A549 (cell line): ENCODE data around the gene RUVBL1. TPM values are rescaled to one million over a fixed set of nuclear protein-coding genes. Genes with fewer than 3 reads are reported as not detected.
A peak's percentile ranks its signal among the peaks of the same experiment; 100 is the strongest.

Experiments used
- ATAC-seq, 2 experiments: fragments of 200-7000 bp in 1 of 2; fragments of >200 bp in 1 of 2; cut with Nextera tagmentation in 1 of 2; cut with Tn5 transposase in 1 of 2; 3 replicates each; pipeline versions ENCODE4 v1.8.0 to v1.9.1; 2018 to 2020; ENCODE audit warnings: mild to moderate bottlenecking in 1 of 2, moderate library complexity in 1 of 2
- CTCF ChIA-PET: fragments of 300-600 bp; sonication (Branson Sonifier 250); formaldehyde crosslinking; extraction: SDS; loops from one replicate; lab custom pipeline; 2021; ENCODE audit warnings: antibody characterized with exemption, inconsistent platforms; lab: Yijun Ruan, JAX
- POLR2A ChIA-PET: fragments of 350-600 bp; formaldehyde crosslinking; extraction: SDS; loops from one replicate; lab custom pipeline; 2021; ENCODE audit warnings: antibody characterized with exemption, inconsistent platforms; lab: Yijun Ruan, JAX
- DNase-seq, 2 experiments: peaks; one replicate each; pipeline versions ENCODE4 v3.0.0 to v3.0.0-alpha.2; 2011 to 2016; ENCODE audit warnings: low read depth in 1 of 2, low spot score in 1 of 2
- FAIRE-seq: peaks from 2 replicates; lab custom pipeline; 2011; peaks lifted over from hg19 to GRCh38; lab: Jason Lieb, UNC
- H3K27ac ChIP-seq, 2 experiments: fragments of >200 bp; sonication (Bioruptor Twin); formaldehyde crosslinking; 3 replicates each; pipeline ENCODE4 v1.5.1; 2016 to 2017
- H3K4me1 ChIP-seq: fragments of >200 bp; sonication (Bioruptor Twin); formaldehyde crosslinking; 3 replicates; pipeline ENCODE4 v1.6.1; 2016
- H3K4me2 ChIP-seq: fragments of >200 bp; sonication (Bioruptor Twin); formaldehyde crosslinking; 3 replicates; pipeline ENCODE4 v1.6.1; 2016
- H3K4me3 ChIP-seq: fragments of >200 bp; sonication (Bioruptor Twin); formaldehyde crosslinking; 3 replicates; pipeline ENCODE4 v1.5.1; 2016
- H3K9me3 ChIP-seq: fragments of >200 bp; sonication (Bioruptor Twin); formaldehyde crosslinking; 3 replicates; pipeline ENCODE4 v1.6.1; 2016
- BHLHE40 ChIP-seq: IDR thresholded peaks from 2 replicates; pipeline ENCODE4 v1.6.1; 2012; ENCODE audit warnings: low read depth, low read length, inconsistent platforms
- CHD2 ChIP-seq: fragments of 150-350 bp; IDR thresholded peaks from 2 replicates; pipeline ENCODE4 v1.6.1; 2014; ENCODE audit warnings: low read length; ENCODE audit not compliant: partially characterized antibody
- HOXB13 ChIP-seq: fragments of 250-450 bp; sonication (Bioruptor Pico); IDR thresholded peaks from 2 replicates; pipeline ENCODE4 v1.5.0; 2020; ENCODE audit warnings: low read depth, mild to moderate bottlenecking, moderate library complexity
- JUN ChIP-seq, 2 experiments: fragments of >200 bp; sonication (Bioruptor Twin); formaldehyde crosslinking; IDR thresholded peaks; 2 replicates in 1 of 2; 3 replicates in 1 of 2; pipeline ENCODE4 v1.6.1; 2016 to 2017
- MAZ ChIP-seq: fragments of 150-350 bp; IDR thresholded peaks from 2 replicates; pipeline ENCODE4 v1.6.1; 2014; ENCODE audit warnings: antibody characterized with exemption, low read depth, low read length, borderline replicate concordance
- MYC ChIP-seq: IDR thresholded peaks from 2 replicates; pipeline ENCODE4 v1.6.1; 2012; ENCODE audit warnings: mild to moderate bottlenecking, inconsistent platforms, low read length, improper control_type of control experiment, borderline replicate concordance
- NPAS2 ChIP-seq: fragments of 250-450 bp; sonication (Bioruptor Pico); IDR thresholded peaks from 2 replicates; pipeline ENCODE4 v1.8.0; 2022; ENCODE audit warnings: mild to moderate bottlenecking, moderate library complexity, borderline replicate concordance
- PHF8 ChIP-seq: fragments of 200-600 bp; sonication (generic); IDR thresholded peaks from 2 replicates; pipeline ENCODE4 v1.6.1; 2016; ENCODE audit warnings: low read depth, mild to moderate bottlenecking, antibody characterized with exemption, moderate library complexity, borderline replicate concordance
- POLR2A ChIP-seq: IDR thresholded peaks from 2 replicates; pipeline ENCODE4 v1.6.1; 2012; ENCODE audit warnings: mild to moderate bottlenecking, low read length
- POLR2AphosphoS2 ChIP-seq: conservative IDR thresholded peaks from 2 replicates; pipeline ENCODE4 v1.6.1; 2012; ENCODE audit warnings: low read length, improper control_type of control experiment, inconsistent platforms
- RAD21 ChIP-seq, 2 experiments: fragments of >200 bp in 1 of 2; sonication (Bioruptor Twin) in 1 of 2; formaldehyde crosslinking in 1 of 2; IDR thresholded peaks in 1 of 2; conservative IDR thresholded peaks in 1 of 2; 2 replicates in 1 of 2; 3 replicates in 1 of 2; pipeline ENCODE4 v1.6.1; 2012 to 2018; ENCODE audit warnings: inconsistent platforms in 1 of 2
- RFX5 ChIP-seq: fragments of 450-650 bp; IDR thresholded peaks from 2 replicates; pipeline ENCODE4 v1.7.1; 2014; ENCODE audit warnings: antibody characterized with exemption, mild to moderate bottlenecking, moderate library complexity
- TFCP2L1 ChIP-seq: fragments of 250-450 bp; sonication (Bioruptor Pico); IDR thresholded peaks from 2 replicates; pipeline ENCODE4 v1.5.0; 2021; ENCODE audit warnings: mild to moderate bottlenecking
- WGBS: methylation state at CpG from one replicate; pipeline ENCODE4 v1.1.6; 2017; ENCODE audit errors: missing lambda C conversion rate; 5-methylcytosine and 5-hydroxymethylcytosine counted together
- polyA plus RNA-seq, 4 experiments: library from polyadenylated mRNA; depleted of rRNA in 3 of 4; stranded (reverse); fragments of >200 nt; fragmentation: RNase III in 1 of 4; extraction: RNeasy Plus Mini Kit Qiagen cat#74134 plus additional on column Dnase treatment in 1 of 4; gene quantifications; 2 replicates in 3 of 4; 3 replicates in 1 of 4; pipeline ENCODE4 v1.2.3, GENCODE V29; 2011 to 2017
- TF ChIP-seq, protein P1 (sequence below): fragments of 150-350 bp; IDR thresholded peaks from 2 replicates; pipeline ENCODE4 v1.6.1; 2014; ENCODE audit warnings: low read depth, mild to moderate bottlenecking, low read length
- TF ChIP-seq, protein P2 (sequence below): fragments of 200-600 bp; sonication (generic); IDR thresholded peaks from 2 replicates; pipeline ENCODE4 v1.6.1; 2016; ENCODE audit warnings: antibody characterized with exemption, mild to moderate bottlenecking, moderate library complexity
- TF ChIP-seq, protein P3 (sequence below): fragments of 250-450 bp; sonication (Bioruptor Pico); IDR thresholded peaks from 2 replicates; pipeline ENCODE4 v1.5.0; 2021; ENCODE audit warnings: mild to moderate bottlenecking, moderate library complexity, borderline replicate concordance
- TF ChIP-seq, protein P4 (sequence below): fragments of 250-450 bp; sonication (Bioruptor Pico); IDR thresholded peaks from 2 replicates; pipeline ENCODE4 v1.5.0; 2020; ENCODE audit warnings: low read depth, mild to moderate bottlenecking, moderate library complexity
- TF ChIP-seq, protein P5 (sequence below): IDR thresholded peaks from 2 replicates; pipeline ENCODE4 v1.6.1; 2012; ENCODE audit warnings: low read depth, borderline replicate concordance
- TF ChIP-seq, protein P6 (sequence below): IDR thresholded peaks from 2 replicates; pipeline ENCODE4 v1.6.1; 2012

The RUVBL1 gene
- polyA plus RNA-seq, 2 of the 4 experiments (the other 2 are of a cell fraction) = 105 to 144 TPM

DNA sequence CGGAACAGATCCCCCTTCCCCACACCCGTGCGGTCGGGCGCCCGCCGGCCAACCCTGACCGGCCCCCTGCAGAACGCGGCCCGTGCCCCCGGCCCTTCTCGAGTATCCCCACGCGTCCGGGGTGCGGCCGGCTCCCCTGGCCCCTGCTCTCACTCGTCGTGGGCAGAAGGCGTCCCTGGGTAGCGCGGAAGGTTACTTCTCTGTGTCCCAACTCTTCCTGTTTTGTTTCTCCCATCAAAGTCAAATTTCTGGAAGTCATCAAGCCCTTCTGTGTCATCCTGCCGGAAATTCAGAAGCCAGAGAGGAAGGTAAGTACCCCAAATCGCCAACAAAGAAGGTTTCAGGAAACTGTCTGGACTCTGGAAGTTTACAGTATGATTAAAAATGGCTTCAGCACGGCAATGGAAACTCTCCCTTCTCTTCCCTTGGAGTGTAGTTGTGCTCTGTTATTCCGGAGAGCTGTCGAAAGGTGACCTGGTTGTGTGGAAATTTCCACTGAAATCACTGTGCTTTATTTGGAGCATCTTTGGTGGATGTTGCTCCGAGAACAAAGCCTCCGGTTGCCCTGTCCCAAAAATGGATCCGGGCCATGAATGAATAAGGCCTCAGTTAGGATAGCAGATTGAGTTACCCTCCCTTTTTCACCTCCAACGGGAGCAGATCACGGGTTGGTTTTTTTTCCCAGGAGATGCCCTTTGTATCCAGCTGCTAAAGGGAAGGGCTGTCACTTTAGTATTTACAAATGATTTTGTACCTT is 70.8 kb downstream of the RUVBL1 start:
- no peak; a peak in 1 of 6 replicates for ATAC-seq
- H3K9me3 ChIP-seq = no peaks in the 10 kb centered on the region
- CTCF ChIA-PET = interaction anchor here (1.5 kb wide), 1 partner anchor 15 kb away, joined by 5 read pairs; no protein-coding TSS in a partner anchor
- DNase-seq = no peak
- TF ChIP-seq RAD21 (conservative IDR thresholded peaks at IDR 0.05 in 1 of 2, IDR thresholded peaks at IDR 0.05 in 1 of 2) = no peak
- no peak for TF ChIP-seq BHLHE40
- no peak for TF ChIP-seq NPAS2
- TF ChIP-seq PHF8 = peak; percentile 67
- 0 out of 5 replicates have a peak, but pooled peaks of 1 of the 2 experiments have one; percentile 5 for TF ChIP-seq JUN (IDR thresholded peaks at IDR 0.05)
- no peak for TF ChIP-seq POLR2AphosphoS2
- TF ChIP-seq, protein P1, sequence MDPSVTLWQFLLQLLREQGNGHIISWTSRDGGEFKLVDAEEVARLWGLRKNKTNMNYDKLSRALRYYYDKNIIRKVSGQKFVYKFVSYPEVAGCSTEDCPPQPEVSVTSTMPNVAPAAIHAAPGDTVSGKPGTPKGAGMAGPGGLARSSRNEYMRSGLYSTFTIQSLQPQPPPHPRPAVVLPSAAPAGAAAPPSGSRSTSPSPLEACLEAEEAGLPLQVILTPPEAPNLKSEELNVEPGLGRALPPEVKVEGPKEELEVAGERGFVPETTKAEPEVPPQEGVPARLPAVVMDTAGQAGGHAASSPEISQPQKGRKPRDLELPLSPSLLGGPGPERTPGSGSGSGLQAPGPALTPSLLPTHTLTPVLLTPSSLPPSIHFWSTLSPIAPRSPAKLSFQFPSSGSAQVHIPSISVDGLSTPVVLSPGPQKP = no peak
- POLR2A ChIA-PET = interaction anchor here (0.5 kb wide), 1 partner anchor 40 kb away, joined by 3 read pairs; no protein-coding TSS in a partner anchor
- H3K4me1 ChIP-seq = peaks cover 29% of the 10 kb centered on the region
- WGBS = 2% methylated on average over 16 of the region's 33 CpGs
- peak overlapping the region; percentile 98 for H3K4me2 ChIP-seq
- FAIRE-seq = no peak
- peak overlapping the region; percentile 91 to 99 for H3K27ac ChIP-seq
- peak overlapping the region; percentile 85 for H3K4me3 ChIP-seq

DNA sequence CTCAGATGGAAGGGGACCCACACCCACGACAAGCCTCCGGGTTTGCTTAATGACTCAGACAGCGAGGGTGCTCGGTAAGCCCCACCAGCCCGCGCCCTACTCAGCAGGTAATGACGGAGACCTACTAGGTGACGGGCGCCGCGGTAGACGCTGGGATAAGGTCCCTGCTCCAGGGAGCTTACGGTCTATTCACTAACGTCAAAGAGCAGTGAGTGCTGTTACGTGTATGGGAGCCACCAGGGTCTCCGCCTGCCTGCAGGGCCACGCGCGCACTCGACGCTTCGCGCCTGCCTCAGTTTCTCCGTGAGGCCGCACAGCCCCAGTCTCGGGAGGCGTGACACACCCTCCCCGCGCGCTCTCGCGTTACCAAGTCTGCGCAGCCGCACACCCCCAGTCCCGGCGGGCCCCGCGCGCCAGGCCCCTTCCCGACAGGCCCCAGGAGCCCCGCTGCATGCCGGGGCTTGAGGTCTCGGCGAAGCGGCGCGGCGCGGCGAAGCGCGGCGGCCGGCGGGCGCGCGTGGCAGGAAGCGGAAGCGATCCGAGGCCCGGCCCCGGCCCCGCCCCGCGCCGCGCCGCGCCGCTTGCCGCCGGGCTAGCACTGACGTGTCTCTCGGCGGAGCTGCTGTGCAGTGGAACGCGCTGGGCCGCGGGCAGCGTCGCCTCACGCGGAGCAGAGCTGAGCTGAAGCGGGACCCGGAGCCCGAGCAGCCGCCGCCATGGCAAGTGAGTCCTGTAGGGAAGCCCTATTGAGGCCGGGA is 71.6 kb downstream of the RUVBL1 start, which contains the start of gene SEC61A1:
Gene SEC61A1, plus strand, starts transcription at position 601 of the 758 bp plus-strand sequence. Its CDS starts 116 bp downstream, at position 717.
- ChIA-PET POLR2A (interaction anchor here (0.5 kb wide), 1 partner anchor 39 kb away, joined by 3 read pairs; no protein-coding TSS in a partner anchor), CTCF (interaction anchor here (1.0 kb wide), 1 partner anchor 38 kb away, joined by 3 read pairs; no protein-coding TSS in a partner anchor)
- TF ChIP-seq, protein P2, sequence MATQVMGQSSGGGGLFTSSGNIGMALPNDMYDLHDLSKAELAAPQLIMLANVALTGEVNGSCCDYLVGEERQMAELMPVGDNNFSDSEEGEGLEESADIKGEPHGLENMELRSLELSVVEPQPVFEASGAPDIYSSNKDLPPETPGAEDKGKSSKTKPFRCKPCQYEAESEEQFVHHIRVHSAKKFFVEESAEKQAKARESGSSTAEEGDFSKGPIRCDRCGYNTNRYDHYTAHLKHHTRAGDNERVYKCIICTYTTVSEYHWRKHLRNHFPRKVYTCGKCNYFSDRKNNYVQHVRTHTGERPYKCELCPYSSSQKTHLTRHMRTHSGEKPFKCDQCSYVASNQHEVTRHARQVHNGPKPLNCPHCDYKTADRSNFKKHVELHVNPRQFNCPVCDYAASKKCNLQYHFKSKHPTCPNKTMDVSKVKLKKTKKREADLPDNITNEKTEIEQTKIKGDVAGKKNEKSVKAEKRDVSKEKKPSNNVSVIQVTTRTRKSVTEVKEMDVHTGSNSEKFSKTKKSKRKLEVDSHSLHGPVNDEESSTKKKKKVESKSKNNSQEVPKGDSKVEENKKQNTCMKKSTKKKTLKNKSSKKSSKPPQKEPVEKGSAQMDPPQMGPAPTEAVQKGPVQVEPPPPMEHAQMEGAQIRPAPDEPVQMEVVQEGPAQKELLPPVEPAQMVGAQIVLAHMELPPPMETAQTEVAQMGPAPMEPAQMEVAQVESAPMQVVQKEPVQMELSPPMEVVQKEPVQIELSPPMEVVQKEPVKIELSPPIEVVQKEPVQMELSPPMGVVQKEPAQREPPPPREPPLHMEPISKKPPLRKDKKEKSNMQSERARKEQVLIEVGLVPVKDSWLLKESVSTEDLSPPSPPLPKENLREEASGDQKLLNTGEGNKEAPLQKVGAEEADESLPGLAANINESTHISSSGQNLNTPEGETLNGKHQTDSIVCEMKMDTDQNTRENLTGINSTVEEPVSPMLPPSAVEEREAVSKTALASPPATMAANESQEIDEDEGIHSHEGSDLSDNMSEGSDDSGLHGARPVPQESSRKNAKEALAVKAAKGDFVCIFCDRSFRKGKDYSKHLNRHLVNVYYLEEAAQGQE = peak; percentile 65
- TF ChIP-seq MYC (peak; percentile 52; the same call in 1 of the 2 replicates), TFCP2L1 (CRISPR knock-in tag) (0 out of 2 replicates have a peak, but pooled peaks have one; percentile 39), PHF8 (peak; percentile 38; the same call in 1 of the 2 replicates), POLR2A (peak; percentile 69), MAZ (no peak), HOXB13 (0 out of 2 replicates have a peak, but pooled peaks have one; percentile 62), JUN (IDR thresholded peaks at IDR 0.05) (peak; percentile 62 to 68; a peak in 4 of 5 replicates), RFX5 (no peak), CHD2 (peak; percentile 78)
- TF ChIP-seq, protein P3, sequence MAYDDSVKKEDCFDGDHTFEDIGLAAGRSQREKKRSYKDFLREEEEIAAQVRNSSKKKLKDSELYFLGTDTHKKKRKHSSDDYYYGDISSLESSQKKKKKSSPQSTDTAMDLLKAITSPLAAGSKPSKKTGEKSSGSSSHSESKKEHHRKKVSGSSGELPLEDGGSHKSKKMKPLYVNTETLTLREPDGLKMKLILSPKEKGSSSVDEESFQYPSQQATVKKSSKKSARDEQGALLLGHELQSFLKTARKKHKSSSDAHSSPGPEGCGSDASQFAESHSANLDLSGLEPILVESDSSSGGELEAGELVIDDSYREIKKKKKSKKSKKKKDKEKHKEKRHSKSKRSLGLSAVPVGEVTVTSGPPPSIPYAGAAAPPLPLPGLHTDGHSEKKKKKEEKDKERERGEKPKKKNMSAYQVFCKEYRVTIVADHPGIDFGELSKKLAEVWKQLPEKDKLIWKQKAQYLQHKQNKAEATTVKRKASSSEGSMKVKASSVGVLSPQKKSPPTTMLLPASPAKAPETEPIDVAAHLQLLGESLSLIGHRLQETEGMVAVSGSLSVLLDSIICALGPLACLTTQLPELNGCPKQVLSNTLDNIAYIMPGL (CRISPR knock-in tag) = no peak
- TF ChIP-seq, protein P4, sequence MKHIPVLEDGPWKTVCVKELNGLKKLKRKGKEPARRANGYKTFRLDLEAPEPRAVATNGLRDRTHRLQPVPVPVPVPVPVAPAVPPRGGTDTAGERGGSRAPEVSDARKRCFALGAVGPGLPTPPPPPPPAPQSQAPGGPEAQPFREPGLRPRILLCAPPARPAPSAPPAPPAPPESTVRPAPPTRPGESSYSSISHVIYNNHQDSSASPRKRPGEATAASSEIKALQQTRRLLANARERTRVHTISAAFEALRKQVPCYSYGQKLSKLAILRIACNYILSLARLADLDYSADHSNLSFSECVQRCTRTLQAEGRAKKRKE (CRISPR knock-in tag) = peak; percentile 69; the same call in 1 of the 2 replicates
- TF ChIP-seq, protein P5, sequence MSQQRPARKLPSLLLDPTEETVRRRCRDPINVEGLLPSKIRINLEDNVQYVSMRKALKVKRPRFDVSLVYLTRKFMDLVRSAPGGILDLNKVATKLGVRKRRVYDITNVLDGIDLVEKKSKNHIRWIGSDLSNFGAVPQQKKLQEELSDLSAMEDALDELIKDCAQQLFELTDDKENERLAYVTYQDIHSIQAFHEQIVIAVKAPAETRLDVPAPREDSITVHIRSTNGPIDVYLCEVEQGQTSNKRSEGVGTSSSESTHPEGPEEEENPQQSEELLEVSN = peak; percentile 89
- TF ChIP-seq, protein P6, sequence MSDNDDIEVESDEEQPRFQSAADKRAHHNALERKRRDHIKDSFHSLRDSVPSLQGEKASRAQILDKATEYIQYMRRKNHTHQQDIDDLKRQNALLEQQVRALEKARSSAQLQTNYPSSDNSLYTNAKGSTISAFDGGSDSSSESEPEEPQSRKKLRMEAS = peak; percentile 87
- peak; percentile 98 to 99 for ATAC-seq
- DNase-seq = peak; percentile 89 to 90
- H3K27ac ChIP-seq = peak within 1 kb of the TSS; percentile 91 to 99
- no peaks in the 10 kb centered on the region for H3K9me3 ChIP-seq
- peaks cover 29% of the 10 kb centered on the region for H3K4me1 ChIP-seq
- WGBS = 0% methylated on average over 1 of the region's 90 CpGs
- FAIRE-seq = no peak
- peak within 1 kb of the TSS; percentile 98 for H3K4me2 ChIP-seq
- peak within 1 kb of the TSS; percentile 85 for H3K4me3 ChIP-seq
